Colonic mucosa (tissue), 4 donors: ENCODE measurements around the gene YOD1. TPM values are rescaled to one million over a fixed set of nuclear protein-coding genes. Genes with fewer than 3 reads are reported as not detected.
A peak's percentile ranks its signal among the peaks of the same experiment; 100 is the strongest.

ENCODE experiments used
- DNase-seq: peaks from one replicate; pipeline ENCODE4 v3.0.0-alpha.2; 2020
- H3K27ac ChIP-seq: fragments of 200-600 bp; one replicate; pipeline ENCODE4 v1.8.0; 2021
- H3K27me3 ChIP-seq: fragments of 200-600 bp; one replicate; pipeline ENCODE4 v1.8.0; 2021
- H3K36me3 ChIP-seq: fragments of 200-600 bp; one replicate; pipeline ENCODE4 v1.8.0; 2021
- H3K4me1 ChIP-seq: fragments of 200-600 bp; one replicate; pipeline ENCODE4 v1.8.0; 2021; ENCODE audit warnings: mild to moderate bottlenecking
- H3K4me3 ChIP-seq: fragments of 200-600 bp; one replicate; pipeline ENCODE4 v1.8.0; 2021
- H3K9ac ChIP-seq, 2 donors: one replicate each; pipeline ENCODE4 v1.7.0; 2013; ENCODE audit warnings: control low read depth in 2 of 2, low read depth in 2 of 2, low read length in 2 of 2
- H3K9me3 ChIP-seq: fragments of 200-600 bp; one replicate; pipeline ENCODE4 v1.8.0; 2021
- CTCF ChIP-seq: fragments of 200-600 bp; IDR thresholded peaks from one replicate; pipeline ENCODE4 v1.8.0; 2022; ENCODE audit warnings: antibody characterized with exemption, mild to moderate bottlenecking
- intact Hi-C: fragments of 100-400 bp; cut with DNase I; formaldehyde crosslinking; loops from one replicate; pipeline ENCODE4 v1.14.1; 2022
- total RNA-seq, 2 donors: library from RNA; stranded (reverse); fragmentation: NEBNext Ultra II Directional in 1 of 2; extraction: Animal tissue kit (Norgen Biotek cat#: 25700) in 1 of 2; gene quantifications; one replicate each; pipeline ENCODE4 v1.2.1, GENCODE V29; 2021
- donor health status: healthy.
- donor health status: DM: no; HTN: no; CAD: no.
- donor health status: DM: no; HTN: no; CAD: no.

YOD1 gene
- total RNA-seq, 2 donors from 2014 or later = 5.7 to 8.0 TPM

- H3K27ac ChIP-seq = no peak overlapping the region
- DNase-seq = no peak
- no peak overlapping the region for H3K9ac ChIP-seq
- no peaks in the 10 kb centered on the region for H3K36me3 ChIP-seq
- no peaks in the 10 kb centered on the region for H3K27me3 ChIP-seq
- no peak overlapping the region for H3K4me3 ChIP-seq
- H3K4me1 ChIP-seq = peaks cover 7% of the 10 kb centered on the region
- TF ChIP-seq CTCF = no peak
- intact Hi-C loops = no loop called here
- no peaks in the 10 kb centered on the region for H3K9me3 ChIP-seq
Measured at GRCh38 chr1:207024202-207025145, 26.5 kb downstream of the YOD1 start.

- H3K36me3 ChIP-seq = no peaks in the 10 kb centered on the region
- H3K4me1 ChIP-seq = no peaks in the 10 kb centered on the region
- H3K27me3 ChIP-seq = no peaks in the 10 kb centered on the region
- no peak overlapping the region for H3K4me3 ChIP-seq
- TF ChIP-seq CTCF = no peak
- H3K9me3 ChIP-seq = no peaks in the 10 kb centered on the region
- no peak overlapping the region for H3K9ac ChIP-seq
- intact Hi-C loops = no loop called here
- no peak overlapping the region for H3K27ac ChIP-seq
- DNase-seq = no peak
Measured at GRCh38 chr1:207022996-207023679, 27.9 kb downstream of the YOD1 start.

GRCh38 chr1:207021876-207022596 is 29.0 kb downstream of the YOD1 start:
- H3K9me3 ChIP-seq = no peaks in the 10 kb centered on the region
- intact Hi-C loops = no loop called here
- H3K27me3 ChIP-seq = no peaks in the 10 kb centered on the region
- H3K27ac ChIP-seq = no peak overlapping the region
- peak; percentile 43 for DNase-seq
- no peak for TF ChIP-seq CTCF
- H3K4me3 ChIP-seq = no peak overlapping the region
- H3K36me3 ChIP-seq = no peaks in the 10 kb centered on the region
- no peak overlapping the region for H3K9ac ChIP-seq
- H3K4me1 ChIP-seq = no peaks in the 10 kb centered on the region

- H3K36me3 ChIP-seq = no peaks in the 10 kb centered on the region
- intact Hi-C loops = no loop called here
- no peaks in the 10 kb centered on the region for H3K27me3 ChIP-seq
- no peak overlapping the region for H3K27ac ChIP-seq
- no peak for TF ChIP-seq CTCF
- peak overlapping the region in 1 of 2 donors; percentile 13 for H3K9ac ChIP-seq
- H3K9me3 ChIP-seq = no peaks in the 10 kb centered on the region
- H3K4me3 ChIP-seq = no peak overlapping the region
- H3K4me1 ChIP-seq = no peaks in the 10 kb centered on the region
- no peak for DNase-seq
Measured at GRCh38 chr1:207021139-207021861, 29.7 kb downstream of the YOD1 start.

GRCh38 chr1:207020709-207021107 is 30.3 kb downstream of the YOD1 start:
- H3K4me1 ChIP-seq = no peaks in the 10 kb centered on the region
- TF ChIP-seq CTCF = no peak
- no peak overlapping the region for H3K4me3 ChIP-seq
- no peaks in the 10 kb centered on the region for H3K36me3 ChIP-seq
- no peaks in the 10 kb centered on the region for H3K27me3 ChIP-seq
- no peaks in the 10 kb centered on the region for H3K9me3 ChIP-seq
- DNase-seq = no peak
- intact Hi-C loops = no loop called here
- no peak overlapping the region for H3K27ac ChIP-seq
- peak overlapping the region in 1 of 2 donors; percentile 13 for H3K9ac ChIP-seq
